DOHH2 (cell line): ENCODE data around the gene CCP110.

Source experiments
- H3F3A ChIP-seq: fragments of 200-600 bp; sonication (generic), shearing (Covaris generic); 2 replicates; pipeline ENCODE4 v1.6.0; 2016; ENCODE audit warnings: antibody characterized with exemption, mild to moderate bottlenecking; ENCODE audit not compliant: control insufficient read depth, insufficient read depth
- H3K27ac ChIP-seq: fragments of 200-600 bp; sonication (generic); 2 replicates; pipeline ENCODE4 v1.5.1; 2014; ENCODE audit warnings: low read depth, mild to moderate bottlenecking, low read length, moderate library complexity
- H3K27me3 ChIP-seq: fragments of 200-600 bp; sonication (generic); 2 replicates; pipeline ENCODE4 v1.6.1; 2014; ENCODE audit warnings: mild to moderate bottlenecking, low read length, mixed read lengths; ENCODE audit not compliant: control insufficient read depth
- H3K36me3 ChIP-seq: fragments of 200-600 bp; sonication (generic); 2 replicates; pipeline ENCODE4 v1.6.1; 2014; ENCODE audit warnings: mild to moderate bottlenecking, low read length, moderate library complexity, mixed read lengths; ENCODE audit not compliant: control insufficient read depth
- H3K4me1 ChIP-seq: fragments of 200-600 bp; sonication (generic); 2 replicates; pipeline ENCODE4 v1.6.1; 2014; ENCODE audit warnings: mild to moderate bottlenecking, low read length, mixed read lengths; ENCODE audit not compliant: control insufficient read depth
- H3K4me2 ChIP-seq: fragments of 200-600 bp; sonication (generic); 2 replicates; pipeline ENCODE4 v1.6.0; 2014; ENCODE audit warnings: mild to moderate bottlenecking, low read length, moderate library complexity
- H3K4me3 ChIP-seq: fragments of 200-600 bp; sonication (generic); 2 replicates; pipeline ENCODE4 v1.5.1; 2014; ENCODE audit warnings: mild to moderate bottlenecking, low read length, mixed read lengths
- H3K79me2 ChIP-seq: fragments of 200-600 bp; sonication (generic); 2 replicates; pipeline ENCODE4 v1.6.1; 2014; ENCODE audit warnings: mild to moderate bottlenecking, low read length, mixed read lengths; ENCODE audit not compliant: control insufficient read depth
- H3K9me2 ChIP-seq: fragments of 200-600 bp; sonication (generic); replicated peaks from 2 replicates; pipeline ENCODE4 v1.6.1; 2014; ENCODE audit warnings: mild to moderate bottlenecking, low read length, mixed read lengths; ENCODE audit not compliant: control insufficient read depth
- H3K9me3 ChIP-seq: fragments of 200-600 bp; sonication (generic); 2 replicates; pipeline ENCODE4 v1.6.1; 2014; ENCODE audit warnings: antibody characterized with exemption, low read length, mixed read lengths; ENCODE audit not compliant: control insufficient read depth, insufficient read depth
- H4K20me1 ChIP-seq: fragments of 200-600 bp; sonication (generic); 2 replicates; pipeline ENCODE4 v1.6.0; 2014; ENCODE audit warnings: low read depth, mild to moderate bottlenecking, antibody characterized with exemption, low read length, moderate library complexity; ENCODE audit not compliant: control insufficient read depth, insufficient read depth
- CTCF ChIP-seq: fragments of 200-600 bp; sonication (generic); IDR thresholded peaks from one replicate; pipeline ENCODE4 v1.5.1; 2014; ENCODE audit warnings: antibody characterized with exemption, mild to moderate bottlenecking, low read depth, low read length; ENCODE audit not compliant: poor library complexity, severe bottlenecking
- EZH2phosphoT487 ChIP-seq: fragments of 200-600 bp; sonication (generic); IDR thresholded peaks from 2 replicates; pipeline ENCODE4 v1.6.1; 2017; ENCODE audit warnings: borderline replicate concordance, mild to moderate bottlenecking, antibody characterized with exemption, low read length, moderate library complexity, mixed read lengths

CCP110 gene

GRCh38 chr16:19589771-19590302 is 66.1 kb downstream of the CCP110 start:
- Histone ChIP-seq H3K4me1 (no peaks in the 10 kb centered on the region), H3K9me3 (no peaks in the 10 kb centered on the region), H3K4me3 (no peak overlapping the region), H3K27me3 (no peaks in the 10 kb centered on the region), H4K20me1 (no peaks in the 10 kb centered on the region), H3K27ac (no peak overlapping the region), H3K4me2 (no peak overlapping the region), H3K9me2 (no peaks in the 10 kb centered on the region), H3K79me2 (no peaks in the 10 kb centered on the region), H3K36me3 (peaks cover 4% of the 10 kb centered on the region; the same call in 1 of the 2 replicates), H3F3A (no peaks in the 10 kb centered on the region)
- TF ChIP-seq CTCF (no peak), EZH2phosphoT487 (no peak)

DNA sequence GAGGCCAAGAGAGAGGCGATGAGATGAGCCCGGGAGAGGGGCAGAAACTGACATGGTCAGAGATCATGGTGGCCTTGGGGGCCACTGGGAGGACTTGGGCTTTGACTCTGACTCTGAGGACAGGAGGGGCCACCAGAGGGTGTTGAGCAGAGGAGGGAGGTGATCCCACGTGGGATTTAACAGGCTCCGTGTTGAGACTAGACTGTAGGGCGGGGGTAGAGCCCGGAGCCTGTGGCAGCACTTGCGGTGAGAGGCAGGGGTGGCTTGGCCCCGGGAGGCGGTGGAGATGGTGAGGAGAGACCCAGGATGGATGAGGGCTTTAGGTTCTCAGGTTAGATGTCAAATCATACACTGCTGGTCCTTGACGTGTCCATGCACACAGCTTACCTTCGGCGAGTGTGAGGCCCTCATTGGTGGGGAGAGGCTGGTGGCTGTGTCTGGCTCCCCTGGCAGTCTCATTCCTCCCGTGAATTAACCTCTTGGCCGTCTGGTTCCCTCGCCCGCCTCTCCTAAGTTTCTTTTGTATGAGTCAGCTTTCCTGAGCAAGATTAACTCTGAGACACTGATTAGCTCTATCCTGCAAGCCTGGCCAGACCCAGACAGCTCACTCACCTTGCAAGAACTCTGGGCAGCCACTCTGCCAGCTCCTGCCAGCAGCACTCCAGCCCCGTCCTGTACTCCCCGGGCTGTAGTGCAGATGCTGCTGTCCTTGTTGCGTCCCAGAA is 71.5 kb downstream of the CCP110 start:
- H3K9me2 ChIP-seq, result no peaks in the 10 kb centered on the region
- no peak overlapping the region for H3K27ac ChIP-seq
- H3K4me3 ChIP-seq, result no peak overlapping the region

GRCh38 chr16:19598805-19599510 is 75.2 kb downstream of the CCP110 start:
- no peak overlapping the region for H3K27ac ChIP-seq
- no peaks in the 10 kb centered on the region for H3K9me2 ChIP-seq
- no peaks in the 10 kb centered on the region for H3K9me3 ChIP-seq
- H4K20me1 ChIP-seq, result no peaks in the 10 kb centered on the region
- TF ChIP-seq CTCF (no peak), EZH2phosphoT487 (no peak)
- no peak overlapping the region for H3K4me2 ChIP-seq
- no peaks in the 10 kb centered on the region for H3K27me3 ChIP-seq
- 0 out of 2 replicates have a peak, but pooled peaks cover 5% of the 10 kb centered on the region for H3K36me3 ChIP-seq
- H3K4me1 ChIP-seq, result no peaks in the 10 kb centered on the region
- H3F3A ChIP-seq, result no peaks in the 10 kb centered on the region
- no peak overlapping the region for H3K4me3 ChIP-seq
- no peaks in the 10 kb centered on the region for H3K79me2 ChIP-seq

More for the DNA sequence above, 71.5 kb downstream of the CCP110 start:
- Histone ChIP-seq H3K27me3 (no peaks in the 10 kb centered on the region), H3K4me1 (no peaks in the 10 kb centered on the region), H3F3A (no peaks in the 10 kb centered on the region), H3K36me3 (peaks cover 4% of the 10 kb centered on the region; the same call in 1 of the 2 replicates), H4K20me1 (no peaks in the 10 kb centered on the region), H3K4me2 (no peak overlapping the region), H3K9me3 (no peaks in the 10 kb centered on the region), H3K79me2 (no peaks in the 10 kb centered on the region)
- TF ChIP-seq CTCF (no peak), EZH2phosphoT487 (no peak)
